HG02870 (cell line): ENCODE results near the gene PPP3CA.
"Not testable (repeated sequence)": the region's sequence is repeated elsewhere in the genome, so short reads cannot be mapped to it uniquely, and the experiment has no call there.

ENCODE experiments used
- ATAC-seq: cut with Tn5 transposase; IDR thresholded peaks from one replicate; pipeline ENCODE4 v1.9.1; 2021; ENCODE audit warnings: mild to moderate bottlenecking, moderate library complexity; ENCODE audit not compliant: unreplicated experiment

The PPP3CA gene

DNA sequence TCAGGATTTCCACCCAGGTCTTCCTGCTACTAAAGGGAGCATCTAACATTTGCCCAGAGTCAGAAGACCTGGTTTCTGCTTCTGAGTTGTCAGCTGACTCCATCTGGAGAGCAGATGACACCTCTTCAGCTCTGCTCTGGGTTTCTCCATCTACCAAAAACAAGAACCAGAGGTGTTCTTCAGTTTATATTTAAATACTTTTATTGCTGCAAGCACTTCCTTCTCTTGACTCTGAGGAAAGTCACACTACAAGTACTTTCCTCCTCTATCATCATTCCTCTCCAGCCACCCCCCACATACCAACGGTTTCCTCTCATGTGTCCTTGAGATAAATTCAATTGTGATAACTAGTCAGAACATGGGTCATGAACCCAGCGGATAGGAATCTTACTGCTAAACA lies 88.4 kb downstream of the PPP3CA start:
- no peak for ATAC-seq

DNA sequence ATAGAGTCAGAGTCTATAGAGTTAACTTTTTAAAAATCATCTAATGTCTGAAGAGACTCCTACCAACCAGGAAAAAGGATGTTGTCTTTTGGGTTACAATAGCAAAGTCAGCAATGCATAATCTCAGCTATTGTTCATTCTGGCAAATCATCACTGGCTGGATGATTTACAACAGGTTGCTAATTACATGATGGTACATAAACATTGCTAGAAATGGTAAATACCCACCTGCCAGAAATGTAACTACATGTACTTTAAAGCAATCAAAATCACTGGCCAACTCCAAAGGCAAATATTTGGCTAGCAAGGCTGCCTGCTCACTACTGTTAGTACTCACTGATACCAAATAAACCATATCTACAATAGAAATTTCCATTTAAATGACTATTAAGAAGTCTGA lies 91.1 kb downstream of the PPP3CA start:
- ATAC-seq, result no peak

DNA sequence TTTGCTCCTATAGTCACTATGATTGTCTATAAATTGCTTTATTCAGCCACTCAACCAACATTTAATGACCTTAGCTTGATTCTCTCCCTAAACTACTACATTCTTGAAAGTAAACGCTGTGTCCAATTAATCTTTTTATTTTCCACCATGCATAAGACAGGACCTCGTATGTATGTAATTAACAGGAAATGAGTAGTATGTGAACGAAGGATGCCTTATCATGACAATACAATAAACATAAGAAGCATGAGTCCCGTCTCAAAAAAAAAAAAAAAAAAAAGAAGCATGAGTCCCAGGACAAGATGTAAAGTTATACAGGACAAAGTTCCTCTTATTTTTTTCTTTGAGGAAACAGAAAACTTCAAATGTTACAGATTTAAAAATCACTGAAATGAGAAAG lies 92.5 kb downstream of the PPP3CA start:
- ATAC-seq, result no peak

DNA sequence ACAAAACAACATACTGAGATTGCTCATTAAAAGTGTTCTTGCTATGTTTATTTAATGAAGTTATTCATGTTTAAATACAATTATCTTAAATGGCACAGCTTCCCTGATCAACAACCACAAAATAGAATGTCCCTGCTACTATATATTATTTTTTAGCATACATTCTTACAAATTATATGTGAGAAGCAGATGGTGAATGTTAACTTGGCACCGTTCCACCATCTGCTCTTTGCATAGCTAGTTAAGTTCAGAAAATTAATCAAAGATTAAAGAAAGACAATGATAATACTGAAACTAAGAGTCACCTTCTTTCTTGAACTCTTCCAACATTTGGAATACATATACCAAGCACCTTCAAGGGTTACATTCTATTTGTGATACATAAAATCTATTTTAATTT lies 94.2 kb downstream of the PPP3CA start:
- ATAC-seq, result no peak

DNA sequence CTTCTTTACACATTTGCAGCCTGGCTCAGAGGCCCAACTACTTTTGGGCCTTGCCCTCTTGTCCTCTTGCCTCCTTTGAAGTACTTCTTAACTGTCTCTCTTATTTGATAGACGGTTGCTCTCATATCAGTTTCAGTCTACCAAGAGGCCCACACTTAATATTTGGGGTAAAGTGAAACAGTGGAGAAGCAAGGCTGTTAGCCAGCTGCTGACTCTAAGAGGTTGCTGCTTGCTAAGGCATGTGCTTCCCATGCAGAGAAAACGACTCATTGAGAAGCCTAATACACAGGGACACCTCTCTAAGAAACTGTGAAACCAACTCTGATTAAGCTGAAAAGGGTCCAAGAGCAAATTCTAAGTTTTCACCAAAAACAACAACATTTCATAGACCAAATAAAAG lies 94.6 kb downstream of the PPP3CA start:
- no peak for ATAC-seq

DNA sequence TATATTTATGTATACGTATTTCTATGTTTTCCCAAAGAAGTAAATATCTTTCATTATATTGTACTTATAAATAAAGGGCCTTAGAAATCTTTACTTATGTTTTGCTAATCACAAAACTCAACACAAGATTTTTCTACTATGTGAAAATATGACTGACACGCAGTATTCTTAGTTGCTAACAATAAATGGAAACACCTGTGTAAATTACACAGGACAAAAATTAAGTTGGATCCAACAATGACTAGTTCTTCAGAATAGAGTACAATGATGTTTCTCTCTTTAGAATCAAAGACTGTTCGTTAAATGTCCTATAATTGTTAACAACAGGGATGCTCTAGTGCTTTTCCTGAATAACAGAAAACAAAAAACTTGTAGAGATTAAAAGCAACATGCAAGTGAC lies 96.1 kb downstream of the PPP3CA start:
- ATAC-seq, result no peak

DNA sequence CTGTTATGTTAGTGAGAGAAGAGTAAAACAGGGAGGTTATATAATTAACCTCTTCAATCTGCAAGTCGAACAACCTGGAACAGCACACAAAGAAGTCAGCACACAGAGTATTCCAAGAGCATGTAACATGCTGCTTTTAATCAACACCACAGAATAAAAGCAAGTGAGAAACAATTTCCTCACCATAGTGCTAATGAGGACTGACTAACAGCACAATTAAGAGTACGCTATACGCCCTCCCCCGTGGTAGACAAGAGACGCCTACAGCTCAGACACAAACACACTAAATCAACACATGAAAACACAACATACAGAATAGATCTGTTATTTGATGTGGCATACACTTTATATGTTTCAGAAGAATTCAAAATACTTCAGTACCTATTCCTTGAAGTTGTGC lies 103.0 kb downstream of the PPP3CA start:
- ATAC-seq, result no peak

DNA sequence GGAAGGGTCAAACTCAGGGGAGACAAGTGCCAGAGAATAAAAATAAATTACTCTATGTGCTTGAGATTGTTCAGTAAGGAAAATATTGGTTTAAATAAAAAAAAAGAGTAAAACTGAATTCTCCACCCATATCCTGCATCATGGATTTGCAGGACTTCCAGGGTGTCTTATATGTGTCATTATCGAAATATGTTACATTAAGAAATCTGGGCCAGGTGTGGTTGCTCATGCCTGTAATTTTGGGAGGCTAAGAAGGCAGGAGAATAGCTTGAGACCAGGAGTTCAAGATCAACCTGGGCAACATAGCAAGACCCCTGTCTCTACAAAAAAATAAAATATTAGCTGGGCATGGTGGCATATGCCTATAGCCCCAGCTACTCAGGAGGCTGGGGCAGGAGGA lies 104.9 kb downstream of the PPP3CA start:
- ATAC-seq, result no peak

DNA sequence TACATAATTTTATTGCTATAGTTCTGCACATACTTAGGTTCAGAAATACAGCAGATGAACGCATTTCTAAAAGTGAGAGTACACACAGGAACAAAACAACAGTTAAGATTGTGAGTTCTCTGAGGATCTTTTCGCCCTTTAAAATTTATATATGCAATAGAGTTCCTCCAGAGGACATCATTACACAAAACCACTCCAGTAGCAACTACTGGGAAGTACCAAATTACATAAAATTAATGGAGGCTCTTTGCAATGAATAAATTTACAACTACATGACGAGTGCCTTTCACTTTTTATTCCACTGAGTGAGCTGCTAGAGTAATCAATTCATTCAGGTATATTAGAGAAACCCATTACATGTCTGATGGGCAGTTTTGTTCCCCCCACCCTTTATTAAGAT lies 107.2 kb downstream of the PPP3CA start:
- no peak for ATAC-seq

DNA sequence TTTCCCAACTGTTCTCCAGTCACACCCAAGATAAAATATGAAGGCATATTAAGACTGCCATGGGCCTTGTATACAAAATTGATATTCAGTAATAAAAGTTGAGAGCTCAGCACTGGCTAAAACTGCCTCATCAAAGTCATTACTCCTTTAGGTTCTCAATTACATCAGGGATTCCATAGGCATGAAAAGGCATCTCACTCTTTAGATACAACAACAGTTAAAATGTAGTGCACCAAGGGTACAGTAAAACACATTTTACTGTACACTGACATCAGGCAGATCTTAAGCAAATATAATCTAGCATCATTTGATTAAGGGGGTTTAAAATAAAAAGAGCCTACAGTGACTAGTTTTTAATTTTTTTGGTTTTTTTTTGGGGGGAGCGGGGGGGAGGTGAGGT lies 107.7 kb downstream of the PPP3CA start:
- no peak for ATAC-seq

DNA sequence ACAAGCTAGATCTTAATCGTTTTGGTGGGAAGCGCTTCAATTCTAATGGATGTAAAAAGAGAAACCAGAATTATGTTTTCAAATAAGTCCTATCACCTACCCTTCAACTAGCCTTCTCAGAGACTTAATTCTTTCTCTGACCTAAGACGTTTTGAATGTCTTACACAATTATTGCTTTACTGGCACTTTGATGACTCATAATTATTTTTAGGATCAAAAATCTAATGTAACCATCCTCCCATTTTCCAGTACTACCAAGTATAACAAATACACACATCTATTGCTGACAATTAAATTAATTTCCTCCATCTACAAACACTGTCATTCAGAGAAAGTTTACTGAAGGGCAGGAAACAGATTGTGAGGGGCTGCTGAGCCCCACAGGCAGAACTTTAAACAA lies 108.6 kb downstream of the PPP3CA start:
- ATAC-seq, result no peak

DNA sequence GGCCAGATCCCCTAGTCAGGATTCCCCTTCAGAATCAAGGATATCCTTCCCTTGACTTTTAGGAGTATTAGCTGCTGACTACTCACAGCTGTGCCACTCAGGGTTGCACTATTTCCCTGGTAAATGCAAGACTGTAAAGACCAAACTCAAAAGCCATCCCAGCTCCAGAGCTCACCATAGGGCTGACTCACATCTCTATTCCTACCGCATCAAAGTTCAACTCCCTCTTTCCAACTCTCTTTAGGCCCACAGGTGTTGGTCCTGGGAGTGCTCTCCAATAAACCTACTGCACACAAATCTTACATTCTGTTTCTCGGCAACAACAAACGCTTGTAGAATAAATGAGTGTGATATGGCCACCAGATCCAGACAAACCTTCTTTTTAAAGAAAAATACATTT lies 109.6 kb downstream of the PPP3CA start:
- no peak for ATAC-seq

DNA sequence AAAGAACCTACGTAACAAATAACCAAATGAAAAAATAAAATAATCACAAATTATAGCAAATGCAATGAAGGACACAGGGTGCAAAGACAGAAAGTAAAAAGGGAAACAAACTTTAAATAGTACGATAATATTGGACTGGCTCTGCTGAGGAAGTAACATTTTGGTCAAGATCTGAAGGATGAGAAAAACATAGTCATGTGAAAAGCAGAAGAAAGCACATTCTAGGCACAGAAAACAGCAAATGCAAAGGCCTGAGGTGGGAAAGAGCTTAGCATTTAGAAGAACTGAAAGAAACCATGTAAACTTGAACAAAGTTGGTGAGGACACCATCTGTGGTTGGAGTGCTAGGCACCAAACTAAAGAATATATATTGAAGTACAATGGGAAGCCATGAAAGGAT lies 111.2 kb downstream of the PPP3CA start:
- no peak for ATAC-seq

DNA sequence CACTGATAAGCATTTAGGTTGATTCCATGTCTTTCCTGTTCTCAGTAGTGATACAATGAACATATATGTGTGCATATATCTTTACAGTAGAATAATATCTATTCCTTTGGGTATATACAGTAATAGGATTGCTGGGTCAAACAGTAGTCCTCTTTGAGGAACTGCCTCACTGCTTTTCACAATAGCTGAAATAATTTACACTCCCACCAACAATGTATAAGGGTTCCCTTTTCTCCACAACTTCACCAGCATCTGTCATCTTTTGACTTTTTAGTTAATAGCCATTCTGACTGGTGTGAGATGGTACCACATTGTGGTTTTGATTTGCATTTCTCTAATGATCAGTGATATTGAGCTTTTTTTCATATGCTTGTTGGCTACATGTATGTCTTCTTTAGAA lies 113.2 kb downstream of the PPP3CA start:
- ATAC-seq, result not testable (repeated sequence)

DNA sequence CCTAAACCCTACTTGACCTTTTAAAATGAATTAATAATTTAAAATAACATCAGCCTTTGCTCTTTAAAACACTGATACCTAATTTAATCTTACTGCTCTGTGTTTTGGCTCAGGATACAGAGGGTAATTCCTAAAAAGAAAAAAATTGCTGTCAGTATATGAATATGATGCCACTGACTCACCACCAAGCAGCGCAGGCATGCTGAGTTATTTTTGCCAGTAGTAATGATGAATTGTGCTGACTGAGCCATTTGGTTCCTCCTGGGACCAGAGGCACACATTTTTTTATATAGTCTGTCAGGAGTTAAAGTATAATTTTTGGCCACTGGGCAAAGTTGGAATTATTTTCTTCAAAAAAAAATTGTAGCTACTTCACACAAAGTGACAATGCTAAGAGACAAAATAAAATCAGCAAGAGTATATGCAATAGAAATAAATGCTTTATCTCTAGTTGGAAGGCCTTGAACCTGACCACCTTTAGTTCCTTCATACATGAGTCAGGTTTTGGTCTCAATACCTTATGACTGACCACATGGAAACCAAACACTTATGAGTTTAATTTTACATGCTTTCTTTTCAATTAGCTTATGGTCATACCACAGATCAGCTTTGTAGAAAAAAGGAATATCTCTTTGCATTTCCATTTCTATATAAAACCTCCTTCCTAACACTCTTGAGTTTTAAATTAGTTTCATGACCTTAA lies 115.1 kb downstream of the PPP3CA start:
- peak; percentile 54 for ATAC-seq

DNA sequence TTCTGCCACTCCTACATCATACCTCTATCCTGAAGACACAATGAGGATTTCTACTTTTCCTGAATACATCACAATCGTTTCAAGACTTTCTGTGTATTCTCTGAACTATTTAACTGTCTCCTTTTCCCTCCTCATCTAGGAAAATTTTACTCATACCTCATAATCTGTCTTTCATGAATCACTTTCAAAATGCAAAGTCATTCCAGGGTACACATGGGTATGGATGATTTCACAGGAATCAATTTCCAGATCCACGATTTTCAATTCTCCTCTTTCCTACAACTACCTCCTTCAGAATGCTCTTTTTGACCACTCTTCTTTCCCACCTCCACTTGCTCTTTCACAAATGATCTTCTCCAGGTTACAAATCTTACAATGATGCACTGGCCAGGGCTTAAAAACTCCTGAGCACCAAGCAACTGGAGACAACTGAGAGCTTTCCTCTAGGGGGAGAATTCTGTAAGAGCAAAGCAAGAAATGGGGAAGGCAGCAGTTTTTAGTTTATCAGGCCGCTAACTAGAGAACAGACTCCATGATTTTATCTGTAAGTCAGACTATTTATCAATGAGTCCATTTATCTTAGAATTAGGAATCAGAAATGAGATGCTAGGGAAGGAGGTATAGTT lies 116.4 kb downstream of the PPP3CA start:
- no peak for ATAC-seq

DNA sequence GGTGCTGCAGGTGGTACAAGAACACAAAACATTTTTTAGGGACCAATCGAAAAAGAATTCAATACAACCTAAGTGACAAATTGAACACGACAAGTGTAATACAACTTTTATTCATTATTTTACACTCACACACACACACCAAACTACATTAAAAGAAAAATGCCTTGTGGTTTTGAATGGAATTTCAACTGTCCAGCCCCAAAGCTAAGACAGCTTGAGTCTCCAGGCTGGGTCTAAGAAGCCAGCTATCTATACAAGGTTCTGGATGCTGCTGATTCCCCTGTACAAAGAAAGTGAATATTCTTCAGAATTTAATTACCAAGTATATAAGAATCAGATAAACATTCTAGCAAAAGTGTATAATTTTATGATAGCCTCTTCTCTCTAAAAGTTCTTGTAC lies 118.2 kb downstream of the PPP3CA start:
- ATAC-seq, result no peak

DNA sequence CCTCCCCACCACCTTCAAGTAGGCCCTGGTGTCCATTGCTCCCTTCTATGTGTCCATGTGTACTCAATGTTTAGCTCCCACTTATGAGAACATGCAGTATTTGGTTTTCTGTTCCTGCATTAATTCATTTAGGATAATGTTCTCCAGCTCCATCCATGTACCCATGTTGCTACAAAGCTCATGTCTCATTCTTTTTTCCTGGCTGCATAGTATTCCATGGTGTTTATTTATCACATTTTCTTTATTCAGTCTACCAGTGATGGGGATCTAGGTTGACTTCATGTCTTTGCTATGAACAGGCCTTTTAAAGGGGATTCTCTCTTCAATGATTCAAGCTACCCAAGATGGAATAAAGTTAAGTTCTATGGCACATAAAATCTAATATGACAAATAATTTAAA lies 119.6 kb downstream of the PPP3CA start:
- no peak for ATAC-seq

DNA sequence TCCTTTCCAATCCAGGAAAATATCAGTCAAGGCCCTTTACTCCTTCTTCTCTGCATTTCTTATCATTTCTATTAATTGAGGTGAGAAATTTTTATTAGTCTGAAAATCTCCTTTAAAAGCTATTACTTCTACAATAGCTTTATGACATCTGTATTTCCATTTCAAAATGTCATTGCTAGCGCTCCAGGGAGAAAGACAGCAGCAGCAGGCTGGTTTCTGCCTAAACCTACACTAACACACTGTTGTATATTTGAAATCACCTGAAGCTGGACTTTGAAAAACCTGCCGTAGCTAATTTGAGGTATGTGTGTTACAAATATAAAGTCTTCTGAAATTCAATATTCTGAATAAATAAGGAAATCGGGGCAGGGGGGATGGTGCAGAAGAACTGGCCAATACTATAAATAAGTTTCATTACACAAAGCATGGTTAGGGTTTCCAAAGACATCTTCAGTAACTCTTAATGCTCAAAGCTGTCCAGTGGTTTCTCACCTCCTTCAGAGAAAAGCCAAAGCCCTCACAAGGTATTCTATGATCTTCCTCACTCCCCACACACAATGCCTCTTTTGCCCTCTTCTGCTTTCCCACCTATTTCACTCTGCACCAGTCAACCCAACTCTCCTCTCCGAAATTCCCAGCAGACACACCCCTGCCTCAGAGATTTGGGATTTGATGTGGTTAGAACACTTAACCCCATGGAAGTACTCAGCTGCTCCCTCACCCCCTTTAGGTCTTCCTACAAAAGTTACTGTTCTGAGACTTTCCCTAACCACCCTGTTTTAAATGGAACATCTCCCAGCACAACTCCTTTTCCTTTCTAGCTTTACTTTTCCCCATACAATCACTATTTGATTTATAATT lies 122.7 kb downstream of the PPP3CA start:
- ATAC-seq, result no peak

DNA sequence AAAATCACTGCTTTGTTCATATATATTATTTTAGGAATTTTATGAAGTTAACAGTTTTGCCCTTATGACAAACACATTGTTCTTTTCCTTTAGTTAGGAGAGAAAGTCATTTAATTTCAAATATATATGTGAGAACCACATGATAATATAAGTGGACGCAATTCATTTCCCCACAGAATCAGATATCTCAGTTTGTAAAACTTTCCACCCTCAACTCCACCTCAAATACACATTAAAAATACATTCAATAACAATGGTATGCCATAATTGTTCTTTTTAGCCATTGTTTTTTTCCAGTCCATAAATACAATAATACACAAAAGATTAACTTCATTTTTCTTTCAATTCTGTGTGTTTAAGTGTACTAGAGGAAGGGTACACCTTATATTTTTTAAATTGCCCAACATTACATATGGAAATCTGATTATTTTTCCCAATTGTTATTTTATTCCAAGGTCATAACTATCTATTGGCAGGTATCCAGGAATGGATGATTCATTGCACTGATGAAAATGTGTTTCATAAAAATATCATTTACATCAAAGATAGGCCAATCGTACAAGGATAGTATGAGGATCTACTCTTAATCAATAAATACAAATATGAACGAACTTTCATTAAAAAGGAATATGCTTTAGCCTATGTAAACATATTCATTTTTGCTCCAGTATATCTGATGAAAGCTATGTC lies 125.0 kb downstream of the PPP3CA start:
- no peak for ATAC-seq

DNA sequence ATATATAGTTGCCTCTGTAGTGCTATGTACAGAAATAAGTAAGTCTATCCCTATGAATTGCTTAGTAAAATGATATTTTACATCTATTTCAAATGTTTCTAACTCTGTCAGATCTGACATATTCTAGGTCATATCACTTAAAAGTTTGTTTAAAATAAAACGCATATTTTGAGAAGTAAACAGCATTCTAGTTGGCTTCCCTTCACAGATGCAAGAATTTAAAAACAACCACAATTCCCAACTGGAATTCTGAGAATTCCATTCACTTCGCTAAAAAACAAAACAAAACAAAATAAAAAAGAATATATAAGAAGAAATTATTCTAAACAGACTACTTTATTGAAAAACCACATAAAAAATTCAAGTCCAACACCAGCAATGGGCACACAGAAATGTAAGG lies 126.0 kb downstream of the PPP3CA start:
- ATAC-seq, result no peak
